GM18907 (cell line): ENCODE results near the gene FAS.
A peak's percentile ranks its signal among the peaks of the same experiment; 100 is the strongest.
"Not testable (repeated sequence)": the region's sequence is repeated elsewhere in the genome, so short reads cannot be mapped to it uniquely, and the experiment has no call there.

ENCODE experiments used
- ATAC-seq: cut with Tn5 transposase; IDR thresholded peaks from one replicate; pipeline ENCODE4 v1.9.1; 2021; ENCODE audit warnings: mild to moderate bottlenecking, moderate library complexity; ENCODE audit not compliant: unreplicated experiment

Gene FAS

GRCh38 chr10:88991899-88992320, 1.3 kb downstream of the FAS start:
- ATAC-seq: no peak

- no peak for ATAC-seq
These were observed 2.4 kb downstream of the FAS start for GRCh38 chr10:88992921-88993524.

GRCh38 chr10:88994019-88994418, 3.4 kb downstream of the FAS start:
- no peak for ATAC-seq

- ATAC-seq: no peak
These were observed 4.7 kb downstream of the FAS start for GRCh38 chr10:88995156-88995876.

GRCh38 chr10:88996927-88997326, 6.3 kb downstream of the FAS start:
- ATAC-seq: peak; percentile 60

GRCh38 chr10:88999625-89000024, 9.0 kb downstream of the FAS start:
- no peak for ATAC-seq

- ATAC-seq: no peak
These were observed 10.6 kb downstream of the FAS start for GRCh38 chr10:89001024-89001728.

GRCh38 chr10:89001729-89002072, 11.1 kb downstream of the FAS start:
- no peak for ATAC-seq

GRCh38 chr10:89002226-89002978, 11.8 kb downstream of the FAS start:
- ATAC-seq: peak; percentile 44

- no peak for ATAC-seq
These were observed 12.7 kb downstream of the FAS start for GRCh38 chr10:89003344-89003743.

GRCh38 chr10:89007129-89007893, 16.7 kb downstream of the FAS start:
- no peak for ATAC-seq

GRCh38 chr10:89018700-89019346, 28.2 kb downstream of the FAS start:
- ATAC-seq: not testable (repeated sequence)

GRCh38 chr10:89019569-89020327, 29.1 kb downstream of the FAS start:
- no peak for ATAC-seq

GRCh38 chr10:89021526-89021925, 30.9 kb downstream of the FAS start:
- ATAC-seq: not testable (repeated sequence)

GRCh38 chr10:89022734-89023133, 32.1 kb downstream of the FAS start:
- no peak for ATAC-seq

GRCh38 chr10:89025453-89025852, 34.9 kb downstream of the FAS start:
- no peak for ATAC-seq

GRCh38 chr10:89029181-89029580, 38.6 kb downstream of the FAS start:
- no peak for ATAC-seq

GRCh38 chr10:89029785-89030437, 39.3 kb downstream of the FAS start:
- no peak for ATAC-seq

GRCh38 chr10:89030791-89031190, 40.2 kb downstream of the FAS start:
- no peak for ATAC-seq
